ENCODE results near the gene TRAF3IP3.
A peak's percentile ranks its signal among the peaks of the same experiment; 100 is the strongest.
"Not testable (repeated sequence)": the region's sequence is repeated elsewhere in the genome, so short reads cannot be mapped to it uniquely, and the experiment has no call there.

TRAF3IP3 gene

GRCh38 chr1:209769971-209770370, 14.1 kb downstream of the TRAF3IP3 start:
- DNase-seq = no peak

- DNase-seq = no peak
Measured at GRCh38 chr1:209770636-209771415, 15.0 kb downstream of the TRAF3IP3 start.

DNA sequence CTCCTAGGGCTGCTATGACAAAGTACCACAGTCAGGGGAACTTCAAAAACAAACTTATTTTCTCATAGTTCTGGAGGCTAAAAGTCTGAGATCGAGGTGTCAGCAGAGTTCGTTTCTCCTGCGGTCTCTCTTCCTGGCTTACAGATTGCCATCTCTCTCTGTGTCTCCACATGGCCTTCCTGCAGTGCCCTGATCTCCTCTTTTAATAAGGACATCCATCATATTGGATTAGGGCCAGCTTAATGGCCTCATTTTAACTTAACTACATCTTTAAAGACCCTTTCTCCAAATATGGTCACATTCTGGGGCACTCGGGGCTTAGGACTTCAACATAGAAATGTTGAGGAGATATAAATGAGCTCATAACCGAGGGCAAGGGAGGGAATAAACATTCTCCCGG, 16.3 kb downstream of the TRAF3IP3 start:
- DNase-seq = no peak

- DNase-seq = no peak
Measured at GRCh38 chr1:209774592-209774991, 18.7 kb downstream of the TRAF3IP3 start.

DNA sequence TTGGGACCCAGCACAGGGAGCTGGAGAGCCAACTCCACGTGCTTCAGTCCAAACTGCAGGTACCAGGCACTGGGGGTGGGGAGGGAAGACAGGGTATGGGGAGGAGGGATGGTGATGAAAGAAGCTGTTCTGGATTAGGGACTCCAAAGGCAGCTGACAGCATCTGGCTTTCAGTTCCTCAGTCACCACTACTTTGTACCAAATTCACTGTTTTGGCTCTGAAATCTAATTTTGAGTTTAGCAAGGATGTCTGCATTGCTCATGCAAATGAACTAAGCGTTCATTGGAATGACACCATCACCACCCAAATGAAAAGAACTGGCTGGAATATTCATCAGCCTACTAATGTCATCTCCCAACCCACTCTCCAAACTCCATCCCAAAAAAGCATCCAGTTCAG, 19.8 kb downstream of the TRAF3IP3 start:
- DNase-seq = no peak

GRCh38 chr1:209777587-209777986, 21.7 kb downstream of the TRAF3IP3 start:
- no peak for DNase-seq

- no peak for DNase-seq
Measured at GRCh38 chr1:209778102-209778501, 22.2 kb downstream of the TRAF3IP3 start.

DNA sequence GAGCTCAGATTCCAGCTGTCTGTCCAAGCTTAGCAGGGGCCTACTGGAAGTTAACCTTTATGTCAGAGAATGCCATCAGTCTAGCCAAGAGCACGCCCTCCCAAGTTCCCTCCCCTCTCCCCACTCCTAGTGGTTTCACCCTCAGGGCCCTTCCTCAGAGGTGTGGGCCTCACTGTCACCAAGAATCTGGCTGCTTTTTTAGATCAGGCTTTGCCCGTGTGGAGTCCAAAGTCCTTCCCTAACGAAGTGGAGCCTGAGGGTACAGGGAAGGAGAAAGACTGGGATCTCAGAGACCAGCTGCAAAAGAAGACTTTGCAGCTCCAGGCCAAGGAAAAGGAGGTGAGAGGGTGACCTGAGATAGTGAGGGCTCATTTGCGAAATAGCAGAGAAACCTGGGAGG, 24.4 kb downstream of the TRAF3IP3 start:
- DNase-seq = no peak

- DNase-seq = no peak
Measured at GRCh38 chr1:209783386-209783785, 27.5 kb downstream of the TRAF3IP3 start.

- DNase-seq = peak; percentile 99
Measured at GRCh38 chr1:209784265-209785169, 28.7 kb downstream of the TRAF3IP3 start, which contains the start of gene C1orf74. TSS of gene C1orf74 (minus strand) at chr1:209784559. CDS start at chr1:209783634, 925 bp downstream.

DNA sequence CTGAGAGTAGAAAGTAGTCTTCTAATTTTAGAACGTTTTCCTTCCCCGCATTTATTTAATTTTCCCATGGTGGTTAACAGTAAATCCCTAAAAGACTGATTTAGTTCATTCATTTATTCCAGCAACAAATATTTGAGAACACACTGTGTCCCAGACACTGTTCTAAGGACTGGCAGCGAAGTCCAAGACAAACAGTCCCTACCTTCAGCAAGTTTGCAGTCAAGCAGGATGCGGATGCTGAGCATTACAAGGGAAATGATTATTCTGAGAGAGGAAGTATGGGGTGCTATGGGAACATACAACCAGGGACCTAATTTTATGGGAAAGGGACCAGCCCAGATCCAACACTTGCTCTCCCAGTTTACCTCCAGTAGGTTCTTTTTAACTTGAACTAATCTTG, 29.7 kb downstream of the TRAF3IP3 start:
- DNase-seq = no peak

GRCh38 chr1:209786146-209786545, 30.3 kb downstream of the TRAF3IP3 start:
- no peak for DNase-seq

- DNase-seq = no peak
Measured at GRCh38 chr1:209787551-209787950, 31.7 kb downstream of the TRAF3IP3 start.

DNA sequence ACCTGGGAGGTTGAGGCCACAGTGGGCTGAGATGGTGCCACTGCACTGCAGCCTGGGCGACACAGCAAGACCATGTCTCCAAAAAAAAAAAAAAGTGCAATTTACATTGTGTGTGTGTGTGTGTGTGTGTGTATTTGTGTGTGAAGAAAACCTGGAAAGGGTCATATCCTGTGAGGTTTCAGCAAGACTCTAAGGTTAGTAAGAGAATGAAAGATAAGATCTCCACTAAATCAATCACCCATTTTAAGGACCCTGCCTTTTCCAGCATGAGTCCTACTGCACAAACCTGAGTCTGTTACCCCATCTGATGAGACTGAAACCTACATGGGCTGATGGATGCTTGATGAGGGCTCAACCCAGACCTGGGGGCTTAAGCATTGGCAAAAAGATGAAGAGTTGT, 33.4 kb downstream of the TRAF3IP3 start:
- DNase-seq = peak; percentile 44

DNA sequence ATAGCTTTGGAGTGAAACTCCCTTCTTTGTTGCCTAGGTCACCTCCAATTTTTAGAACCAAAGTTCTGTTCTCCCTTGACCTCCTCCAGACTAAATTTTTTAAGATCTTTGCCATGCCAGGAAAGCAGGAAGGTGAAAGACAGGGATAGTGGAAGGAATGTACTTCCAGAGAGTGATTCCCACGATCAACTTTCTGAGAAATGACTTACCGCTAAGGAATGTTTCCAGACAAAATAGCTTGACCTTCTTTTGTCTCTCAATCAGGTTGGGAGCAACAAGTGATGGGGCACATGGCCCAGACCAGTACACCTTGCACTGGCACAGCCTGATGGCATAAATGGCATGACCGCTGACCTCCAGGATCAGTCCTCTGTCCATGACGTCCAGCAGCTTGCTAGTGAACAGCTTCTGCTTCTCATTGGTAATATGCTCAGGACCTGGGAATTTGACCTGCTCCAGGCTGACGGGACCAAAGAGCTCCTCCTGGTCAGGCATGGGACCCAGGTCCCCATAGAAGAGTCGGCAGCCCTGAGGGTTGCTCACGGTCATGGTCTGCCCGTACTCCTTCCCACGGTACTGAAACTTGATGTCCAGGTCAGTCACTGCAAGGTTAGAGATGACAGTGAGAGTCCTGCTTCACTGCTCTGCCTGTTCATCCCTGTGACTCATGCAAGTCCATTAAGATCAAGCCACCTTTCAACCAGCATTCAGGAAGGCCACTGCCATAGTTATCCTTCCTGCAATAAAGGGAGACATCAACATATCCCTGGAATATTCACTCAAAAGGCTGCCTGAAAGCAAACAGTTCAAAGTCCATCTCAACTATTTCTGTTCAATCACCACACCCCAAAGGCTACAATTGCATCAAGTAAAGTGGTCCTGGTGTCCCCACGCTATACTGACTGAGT, 34.7 kb downstream of the TRAF3IP3 start:
- DNase-seq = no peak

GRCh38 chr1:209791920-209792319, 36.1 kb downstream of the TRAF3IP3 start:
- no peak for DNase-seq

DNA sequence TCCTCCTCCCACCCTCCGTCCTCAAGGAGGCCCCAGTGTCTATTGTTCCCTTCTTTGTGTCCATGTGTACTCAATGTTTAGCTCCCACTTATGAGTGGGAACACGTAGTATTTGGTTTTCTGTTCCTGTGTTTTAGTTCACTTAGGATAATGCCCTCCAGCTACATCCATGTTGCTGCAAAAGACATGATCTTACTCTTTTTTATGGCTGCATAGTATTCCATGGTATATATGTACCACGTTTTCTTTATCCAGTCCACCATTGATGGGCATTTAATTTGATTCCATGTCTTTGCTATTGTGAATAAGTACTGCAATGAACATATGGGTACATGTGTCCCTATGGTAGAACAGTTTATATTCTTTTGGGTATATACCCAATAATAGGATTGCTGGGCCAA, 37.9 kb downstream of the TRAF3IP3 start:
- not testable (repeated sequence) for DNase-seq

DNA sequence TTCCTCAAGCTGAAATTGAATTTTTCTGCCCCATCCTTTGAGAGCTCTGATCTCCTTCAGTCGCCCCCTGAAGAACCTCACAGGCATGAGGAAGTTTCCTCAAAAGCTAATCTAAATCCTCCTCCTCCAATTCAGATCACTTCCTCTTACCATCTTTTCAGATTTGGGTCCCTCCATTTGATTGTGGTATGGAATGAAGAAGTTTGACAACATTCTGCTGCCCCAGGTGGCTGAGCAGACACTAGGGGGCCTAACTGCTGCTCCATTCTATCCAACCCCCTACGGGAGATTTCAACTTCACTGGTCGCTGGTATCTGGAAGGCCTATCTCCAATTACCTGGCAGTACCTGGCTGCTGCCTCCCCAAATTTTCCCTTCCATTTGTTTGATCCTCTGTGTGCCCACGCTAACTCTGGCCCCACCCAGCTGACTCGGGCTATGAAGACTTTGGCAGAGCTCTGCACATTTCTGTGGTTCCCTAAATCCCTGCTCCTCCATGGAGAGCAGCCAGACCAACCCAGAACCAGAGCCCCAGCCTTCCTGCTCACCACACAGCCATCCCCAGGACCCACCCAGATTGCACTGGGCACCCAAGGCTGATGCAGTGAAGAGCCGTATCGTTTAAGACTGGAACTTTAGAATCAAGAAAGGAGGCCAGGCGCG, 42.3 kb downstream of the TRAF3IP3 start:
- DNase-seq = no peak

DNA sequence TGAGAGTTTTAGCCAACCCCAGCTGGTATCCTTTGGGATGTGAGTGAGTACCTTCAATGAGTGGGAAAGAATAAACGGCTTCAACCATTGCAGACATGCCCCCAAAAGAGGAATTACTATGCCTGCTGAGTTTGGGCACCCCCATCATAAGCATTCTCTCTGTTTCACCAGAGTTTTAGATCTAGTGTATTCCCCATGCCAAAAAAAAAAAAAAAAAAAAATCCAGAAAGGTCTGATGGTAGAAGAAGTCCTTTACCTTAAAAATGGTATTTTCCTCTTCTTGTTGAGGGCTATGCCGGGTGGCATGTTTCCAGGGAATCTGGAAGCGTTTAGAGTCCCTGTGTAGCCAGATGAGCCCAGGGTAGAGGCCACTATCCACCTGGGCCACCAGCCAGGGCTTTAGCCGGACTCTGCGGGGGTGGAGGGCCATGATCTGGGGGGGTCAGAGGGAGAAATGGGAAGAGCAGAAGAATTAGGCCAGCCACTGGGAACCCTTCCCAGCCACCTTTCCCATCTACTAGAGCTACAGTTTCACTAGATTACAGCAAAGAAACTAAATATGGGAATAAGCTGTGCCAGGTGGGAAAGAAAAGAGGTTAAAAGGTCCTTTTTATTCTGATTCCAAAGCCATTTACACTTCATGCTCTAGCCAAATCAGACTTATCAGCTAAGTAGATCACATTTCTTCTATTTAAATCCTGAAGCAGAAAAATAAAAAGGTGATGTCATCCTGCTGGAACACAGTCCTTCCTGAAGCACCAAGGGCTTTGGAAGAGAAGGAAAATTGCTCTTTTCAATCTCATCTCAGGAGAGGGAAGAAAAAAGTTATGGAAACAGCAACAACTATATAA, 45.4 kb downstream of the TRAF3IP3 start:
- no peak for DNase-seq

GRCh38 chr1:209802117-209802779, 46.4 kb downstream of the TRAF3IP3 start:
- no peak for DNase-seq

DNA sequence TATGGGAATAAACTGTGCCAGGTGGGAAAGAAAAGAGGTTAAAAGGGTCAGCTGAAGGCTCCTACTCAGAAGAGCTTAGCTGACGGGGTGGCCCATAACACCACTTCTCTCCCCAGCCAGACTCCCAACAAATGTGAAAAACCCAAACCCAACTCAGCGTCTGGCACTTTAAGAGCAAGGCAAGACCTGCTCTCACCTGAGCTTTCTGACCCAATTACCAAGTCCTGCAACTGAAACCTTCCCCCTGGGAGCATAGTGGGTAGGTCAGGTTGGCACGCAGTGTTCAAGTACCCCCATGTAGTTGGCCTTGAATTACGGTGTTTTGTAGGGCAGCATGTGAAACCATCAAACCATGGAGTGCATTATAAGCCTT, 46.9 kb downstream of the TRAF3IP3 start:
- no peak for DNase-seq

All from activated CD4-positive, alpha-beta T cell treated with anti-CD3 and anti-CD28 coated beads, Interleukin-2, amount 50 U/mL, for 16 hours (primary cell).